Measurements from ENCODE around the gene ARHGAP33.
A peak's percentile ranks its signal among the peaks of the same experiment; 100 is the strongest.

The ARHGAP33 gene

GRCh38 chr19:35740423-35741202 lies 34.8 kb upstream of the ARHGAP33 start:
- peak; percentile 92 for DNase-seq

- no peak for DNase-seq
Measured at GRCh38 chr19:35741203-35741515, 34.2 kb upstream of the ARHGAP33 start.

DNA sequence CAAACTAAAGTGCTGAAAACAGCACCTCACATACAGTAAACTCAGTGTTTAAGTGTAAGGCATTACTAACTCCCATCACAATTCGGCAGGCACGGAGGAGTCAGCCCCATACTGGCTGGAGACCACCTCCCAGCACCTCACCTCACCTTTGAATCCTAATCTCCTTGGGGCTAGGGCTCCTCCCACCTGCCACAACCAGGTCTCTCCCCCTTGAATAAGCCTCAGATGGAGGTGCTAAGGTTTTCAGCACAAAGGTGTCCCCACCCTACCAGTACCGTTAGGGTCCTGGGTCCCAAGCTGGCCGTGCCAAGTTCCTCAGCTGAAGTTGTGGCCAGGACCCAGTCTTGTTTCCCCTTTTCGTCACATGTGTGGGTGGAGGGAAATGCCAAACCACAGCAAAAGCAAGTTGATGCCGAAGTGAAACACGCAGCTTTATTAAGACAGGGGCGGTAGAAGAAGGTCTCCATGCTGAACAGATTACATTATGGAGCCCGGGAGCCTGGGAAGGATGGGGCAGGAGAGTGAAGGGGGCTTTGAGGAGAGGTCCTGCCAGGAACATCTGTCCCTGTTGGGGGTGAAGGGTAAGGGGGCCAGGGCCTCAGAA lies 33.1 kb upstream of the ARHGAP33 start, which contains the start of gene IGFLR1:
Gene IGFLR1 (minus strand): TSS at position 332 of the 604 bp plus-strand sequence. CDS start 1,272 bp downstream, outside the sequence.
- DNase-seq: peak; percentile 60

DNA sequence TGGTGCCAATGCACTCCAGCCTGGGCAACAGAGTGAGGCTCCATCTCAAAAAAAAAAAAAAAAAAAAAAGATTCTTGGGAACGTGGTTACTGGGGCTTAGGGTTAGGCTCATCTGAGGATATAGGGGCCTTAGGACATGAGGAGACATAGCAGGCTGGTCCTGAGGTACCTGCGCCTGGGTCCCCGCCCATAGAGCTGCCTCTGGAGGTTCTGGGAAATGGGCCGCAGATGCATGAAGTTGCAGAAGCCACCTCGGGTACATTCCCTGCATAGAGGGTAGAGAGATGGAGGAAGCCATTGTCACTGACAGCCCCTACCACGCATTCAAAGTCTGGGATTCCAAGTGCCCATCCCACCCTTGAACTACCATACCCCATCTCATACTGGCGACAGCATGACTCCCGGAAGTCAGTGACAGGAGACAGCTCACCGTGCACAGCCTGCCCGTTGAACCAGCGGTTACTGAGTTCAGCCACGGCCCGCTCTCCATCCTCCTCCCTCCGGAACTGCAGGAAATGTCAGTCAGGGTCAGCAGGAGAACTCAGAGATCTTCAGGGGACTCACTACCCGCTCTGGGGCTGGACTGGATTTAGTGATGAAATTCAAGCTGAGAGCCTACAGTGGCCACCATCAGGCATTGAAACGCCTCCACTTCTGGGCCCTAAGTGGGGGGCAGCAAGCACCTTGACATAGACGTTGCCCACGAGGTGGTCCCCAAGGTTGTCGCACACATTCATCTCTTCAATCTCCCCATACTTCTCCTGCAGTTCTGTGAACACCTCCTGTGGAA lies 31.5 kb upstream of the ARHGAP33 start:
- no peak for DNase-seq

GRCh38 chr19:35744430-35745327 lies 30.7 kb upstream of the ARHGAP33 start:
- DNase-seq: peak; percentile 92

GRCh38 chr19:35745328-35746086 lies 29.9 kb upstream of the ARHGAP33 start, which contains the start of the genes PSENEN and U2AF1L4:
Gene PSENEN (plus strand): TSS chr19:35745651. CDS start chr19:35745931, 280 bp downstream.
Gene U2AF1L4 (minus strand): TSS chr19:35745418. CDS start chr19:35745391, 27 bp downstream.
- DNase-seq: peak; percentile 93

DNA sequence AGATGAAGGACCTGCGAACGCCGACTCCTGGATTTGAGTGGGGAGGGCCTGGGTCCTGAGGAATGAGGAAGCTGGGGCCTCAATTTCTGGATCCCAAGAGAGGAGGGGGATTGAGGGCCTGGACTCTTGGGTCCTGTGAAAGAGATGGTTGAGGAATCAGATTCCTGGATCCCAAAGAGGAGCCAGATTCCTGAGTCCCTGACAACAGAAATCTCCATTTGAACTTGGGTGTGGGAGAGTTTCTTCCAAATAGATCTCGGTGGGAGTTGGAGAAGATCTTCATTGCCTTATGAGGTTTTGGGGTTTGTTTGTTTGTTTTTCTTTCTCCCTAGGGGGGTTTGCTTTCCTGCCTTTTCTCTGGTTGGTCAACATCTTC lies 29.3 kb upstream of the ARHGAP33 start:
- no peak for DNase-seq

- DNase-seq: no peak
Measured at GRCh38 chr19:35746531-35746930, 28.8 kb upstream of the ARHGAP33 start.

- peak; percentile 95 for DNase-seq
Measured at GRCh38 chr19:35748106-35749020, 27.0 kb upstream of the ARHGAP33 start, which contains the start of gene LIN37. Gene LIN37 (plus strand): TSS chr19:35748576. CDS start chr19:35748725, 149 bp downstream.

DNA sequence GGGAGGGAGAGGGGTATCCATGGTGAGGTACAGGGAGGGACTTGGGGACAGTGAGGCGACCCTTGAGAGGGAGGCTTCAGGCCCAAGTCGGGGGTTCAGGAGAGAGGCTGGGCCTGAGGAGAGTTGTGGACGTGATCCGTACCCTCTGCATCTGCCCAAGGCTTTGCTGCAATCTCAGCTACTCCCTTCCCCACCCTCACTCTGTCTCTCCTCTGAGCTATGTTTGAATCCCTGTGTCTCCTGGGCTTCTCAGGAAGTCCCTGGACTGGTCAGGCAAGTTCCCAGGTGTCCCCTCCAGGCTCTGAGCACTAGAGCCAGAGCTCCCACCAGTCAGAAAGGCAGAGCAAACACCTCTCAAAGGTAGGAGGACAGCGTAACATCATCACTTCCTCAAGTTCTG lies 25.2 kb upstream of the ARHGAP33 start:
- DNase-seq: no peak

GRCh38 chr19:35751839-35752745 lies 23.3 kb upstream of the ARHGAP33 start:
- DNase-seq: no peak

DNA sequence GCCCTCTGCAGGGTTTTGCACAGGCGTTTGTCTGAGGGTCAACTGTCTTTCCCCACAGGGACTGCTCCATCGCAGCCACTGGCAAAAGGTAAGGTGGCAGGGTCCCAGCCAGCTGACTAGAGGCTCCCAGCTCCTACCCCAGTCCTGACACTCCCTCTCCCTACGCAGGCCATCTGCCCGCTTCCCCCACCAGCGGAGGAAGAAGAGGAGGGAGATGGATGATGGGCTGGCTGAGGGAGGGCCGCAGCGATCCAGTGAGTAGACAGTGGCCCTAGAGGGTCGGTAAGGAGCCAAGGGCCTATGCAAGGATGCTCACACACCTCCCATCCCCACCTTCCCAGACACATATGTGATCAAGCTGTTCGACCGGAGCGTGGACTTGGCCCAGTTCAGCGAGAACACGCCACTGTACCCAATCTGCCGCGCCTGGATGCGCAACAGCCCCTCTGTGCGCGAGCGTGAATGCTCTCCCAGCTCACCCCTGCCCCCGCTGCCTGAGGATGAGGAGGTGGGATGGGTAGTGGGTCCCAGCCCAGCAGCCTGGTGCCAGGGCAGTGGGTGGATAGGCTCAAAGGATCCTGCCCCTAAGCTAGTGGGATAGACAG lies 22.5 kb upstream of the ARHGAP33 start:
- DNase-seq: no peak

DNA sequence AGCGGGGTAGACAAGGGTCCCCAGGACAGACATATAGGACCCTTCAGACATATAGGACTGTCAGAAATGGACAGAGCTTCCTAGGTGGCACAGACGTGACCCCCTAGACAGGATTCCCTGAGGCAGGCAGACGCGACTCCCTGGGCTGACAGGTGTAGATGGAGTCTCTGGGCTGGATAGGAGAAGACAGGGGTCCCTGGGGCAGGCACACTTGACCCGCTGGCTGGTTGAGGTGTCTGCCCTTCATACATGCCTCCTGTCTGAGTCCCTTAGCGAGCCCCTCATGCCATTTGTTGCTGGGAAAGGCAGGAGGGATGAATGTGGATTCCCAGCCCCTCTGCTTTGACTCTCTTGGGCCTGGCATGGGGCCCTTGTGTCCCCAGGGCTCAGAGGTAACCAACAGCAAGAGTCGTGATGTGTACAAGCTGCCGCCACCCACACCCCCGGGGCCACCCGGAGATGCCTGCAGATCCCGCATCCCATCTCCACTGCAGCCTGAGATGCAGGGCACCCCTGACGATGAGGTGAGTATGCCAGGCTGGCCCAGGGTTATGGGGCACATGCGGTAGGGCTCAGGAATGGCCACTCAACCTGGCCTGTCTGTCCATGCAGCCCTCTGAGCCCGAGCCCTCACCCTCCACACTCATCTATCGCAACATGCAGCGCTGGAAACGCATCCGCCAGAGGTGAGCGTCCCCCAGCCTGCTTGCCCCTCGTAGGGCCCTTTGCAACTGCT lies 21.6 kb upstream of the ARHGAP33 start:
- no peak for DNase-seq

- no peak for DNase-seq
Measured at GRCh38 chr19:35754370-35755130, 20.8 kb upstream of the ARHGAP33 start.

DNA sequence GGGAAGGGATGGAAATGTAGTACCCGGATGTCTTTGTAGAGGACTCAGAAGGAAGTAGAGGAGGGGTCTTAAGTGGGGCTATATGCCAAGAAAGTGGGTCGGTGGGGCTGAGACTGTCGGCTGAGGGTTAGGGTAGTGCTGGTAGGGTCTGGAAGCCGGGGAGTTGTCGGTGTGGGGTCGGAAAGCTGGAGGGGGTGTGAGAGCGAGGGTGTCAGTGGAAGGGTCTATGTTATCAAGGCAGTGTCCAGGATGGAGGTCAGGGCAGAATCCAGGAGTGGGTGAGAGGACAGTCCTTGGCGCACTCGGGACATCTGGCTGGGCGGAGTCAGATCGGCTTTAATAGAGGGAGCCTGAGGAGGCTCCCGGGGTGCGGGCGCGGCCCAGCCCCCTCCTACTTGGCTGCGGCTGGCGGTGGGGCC lies 20.2 kb upstream of the ARHGAP33 start:
- DNase-seq: no peak

- peak; percentile 68 for DNase-seq
Measured at GRCh38 chr19:35755550-35756376, 19.6 kb upstream of the ARHGAP33 start.

Data from activated T-cell treated with anti-CD3 and anti-CD28 coated beads, Interleukin-2, amount 50 U/mL, for 1 hour (primary cell).